SH-SY5Y (cell line): ENCODE data around the gene ETV3L.

Experiments
- GATA2 ChIP-seq: IDR thresholded peaks from 2 replicates; pipeline ENCODE4 v1.6.1; 2011; ENCODE audit warnings: mild to moderate bottlenecking, low read depth, low read length
- GATA3 ChIP-seq: IDR thresholded peaks from 2 replicates; pipeline ENCODE4 v1.6.1; 2011; ENCODE audit warnings: low read depth, mild to moderate bottlenecking, low read length, moderate library complexity

GRCh38 chr1:157135070-157135469, 35.5 kb upstream of the ETV3L start:
- TF ChIP-seq GATA3 (no peak), GATA2 (no peak)
